HG02588 (cell line): ENCODE measurements around the gene TFF1.
A peak's percentile ranks its signal among the peaks of the same experiment; 100 is the strongest.
"Not testable (repeated sequence)": the region's sequence is repeated elsewhere in the genome, so short reads cannot be mapped to it uniquely, and the experiment has no call there.

Source experiments
- ATAC-seq: cut with Tn5 transposase; IDR thresholded peaks from one replicate; pipeline ENCODE4 v1.9.1; 2021; ENCODE audit warnings: mild to moderate bottlenecking, moderate library complexity; ENCODE audit not compliant: unreplicated experiment

Gene TFF1

GRCh38 chr21:42366292-42367010, at the start of gene TFF1:
Gene TFF1, minus strand, starts transcription at chr21:42366535. Its CDS starts 40 bp downstream, at chr21:42366495.
- no peak for ATAC-seq

- peak; percentile 81 for ATAC-seq
These were observed 48.8 kb upstream of the TFF1 start for GRCh38 chr21:42414928-42415769.

GRCh38 chr21:42414553-42414927, 48.2 kb upstream of the TFF1 start:
- ATAC-seq: no peak

DNA sequence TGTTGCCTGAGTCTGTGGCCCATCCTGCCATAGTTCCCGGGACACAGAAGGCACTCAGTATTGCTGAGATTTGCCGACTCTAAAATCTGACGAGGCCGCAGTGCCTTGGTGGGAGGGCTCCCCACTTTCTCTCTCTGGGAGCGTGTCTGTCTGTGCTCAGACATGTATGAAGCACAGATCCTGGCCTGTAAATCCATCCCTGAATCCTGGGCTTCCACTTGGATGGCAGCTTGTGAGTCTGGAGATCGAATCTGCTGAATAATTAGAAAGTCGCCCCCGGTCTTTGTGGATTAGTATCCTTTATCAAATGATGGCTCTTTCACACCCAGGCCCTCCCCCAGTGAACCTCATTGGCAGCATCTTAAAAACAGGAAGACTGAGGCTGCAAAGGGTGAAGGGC, 47.7 kb upstream of the TFF1 start:
- ATAC-seq: no peak

DNA sequence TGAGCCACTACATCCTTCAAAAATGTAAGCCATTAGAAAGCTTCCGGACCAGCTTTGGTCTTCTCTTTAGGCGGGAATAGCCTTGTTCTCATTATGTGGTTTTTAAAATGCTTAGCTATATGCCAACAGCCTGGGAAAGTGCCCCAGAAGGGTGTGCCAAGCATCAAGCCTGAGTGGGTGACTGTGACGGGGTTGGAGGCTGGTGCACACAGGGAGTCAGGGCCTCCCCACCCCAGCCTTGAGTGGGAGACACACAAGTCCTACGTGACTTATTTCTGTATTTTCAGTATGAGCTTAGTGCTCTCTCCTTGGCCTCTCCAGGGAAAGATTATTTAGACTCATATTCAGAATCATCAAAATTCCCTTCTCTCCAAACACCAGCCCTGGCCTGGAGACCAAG, 47.2 kb upstream of the TFF1 start:
- ATAC-seq: no peak

DNA sequence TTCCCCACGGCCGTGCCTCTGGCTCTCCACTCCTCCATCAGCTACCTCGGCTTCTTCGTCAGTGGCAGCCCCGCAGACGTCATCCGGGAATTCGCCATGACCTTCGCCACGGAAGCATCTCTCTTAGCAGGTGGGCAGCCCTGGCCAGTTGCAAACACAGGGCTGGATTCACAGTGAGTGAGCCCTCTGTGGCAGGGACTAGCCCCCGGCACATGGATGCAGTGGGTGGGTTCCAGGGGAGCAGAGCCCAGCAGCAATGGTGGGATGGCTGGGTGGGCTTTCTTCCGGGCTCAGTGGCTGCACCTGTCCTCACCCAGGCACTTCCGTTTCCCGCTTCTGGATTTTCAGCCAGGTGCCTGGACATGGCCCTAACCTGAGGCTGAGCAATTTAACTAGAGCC, 46.8 kb upstream of the TFF1 start:
- ATAC-seq: no peak

DNA sequence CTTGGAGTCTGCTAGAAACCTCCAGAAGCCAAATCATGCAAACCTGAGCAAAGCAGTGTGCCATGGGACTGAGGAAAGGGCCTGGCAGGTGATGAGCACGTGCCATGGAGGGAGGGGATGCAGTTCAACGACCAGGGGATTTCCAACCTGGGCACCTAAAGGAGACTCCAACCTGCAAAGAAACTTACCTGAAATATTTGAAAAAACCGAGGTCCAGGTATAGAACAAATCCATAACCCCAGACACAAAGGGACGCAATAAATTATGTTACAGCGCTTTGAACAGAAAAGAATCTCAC, 46.2 kb upstream of the TFF1 start:
- no peak for ATAC-seq

DNA sequence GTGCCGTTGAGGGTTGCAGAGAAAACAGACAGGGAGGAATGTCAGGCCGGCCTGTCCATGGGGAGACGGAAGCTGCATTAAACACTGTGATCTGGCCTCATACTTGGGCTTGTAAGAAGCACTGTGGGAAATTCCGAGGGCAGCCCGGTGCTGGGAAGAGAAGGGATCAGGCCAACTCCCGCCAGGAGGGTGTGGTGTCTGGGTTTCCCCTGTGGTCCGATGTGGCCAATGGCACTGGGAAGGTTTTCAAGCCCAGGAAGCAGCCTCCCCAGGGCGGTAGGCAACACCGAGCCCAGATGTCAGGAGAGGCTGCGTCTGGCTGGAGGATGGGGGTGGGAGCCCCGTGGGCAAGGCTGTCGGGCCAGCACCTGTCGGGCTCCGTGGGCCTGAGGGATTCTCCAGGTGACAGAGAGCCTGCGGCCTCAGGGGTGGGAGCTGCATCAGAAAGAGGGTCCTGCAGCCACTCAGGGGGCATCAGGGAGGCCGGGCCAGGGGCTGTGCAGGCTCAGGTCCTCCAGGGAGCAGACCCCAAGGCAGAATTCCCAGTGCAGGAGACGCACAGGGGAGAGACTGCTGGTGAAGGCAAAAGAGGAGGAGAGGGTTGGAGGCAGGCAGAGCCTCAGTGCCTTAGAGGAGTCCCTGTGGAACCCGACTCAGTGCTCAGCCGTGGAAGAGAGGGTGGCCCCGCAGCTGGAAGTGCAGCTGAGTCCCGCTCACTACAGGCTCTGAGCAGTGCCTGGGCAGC, 45.7 kb upstream of the TFF1 start:
- no peak for ATAC-seq

GRCh38 chr21:42411197-42411869, 45.0 kb upstream of the TFF1 start:
- ATAC-seq: no peak

DNA sequence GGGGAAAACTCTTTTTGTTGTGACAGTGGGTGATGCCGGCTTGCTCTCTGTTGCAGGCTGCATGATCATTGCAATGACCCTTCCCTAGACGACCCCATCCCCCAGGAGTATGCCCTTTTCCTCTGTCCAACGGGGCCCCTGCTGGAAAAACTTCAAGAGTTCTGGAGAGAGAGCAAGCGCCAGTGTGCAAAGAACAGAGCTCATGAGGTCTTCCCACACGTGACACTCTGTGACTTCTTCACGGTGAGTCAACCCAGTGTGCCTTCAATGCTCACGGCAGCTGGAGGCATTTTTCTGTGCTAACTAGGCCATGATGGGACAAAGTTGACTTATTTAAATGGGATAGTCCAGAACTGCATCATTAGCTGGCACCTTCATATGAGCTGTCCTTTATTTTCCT, 43.0 kb upstream of the TFF1 start:
- no peak for ATAC-seq

DNA sequence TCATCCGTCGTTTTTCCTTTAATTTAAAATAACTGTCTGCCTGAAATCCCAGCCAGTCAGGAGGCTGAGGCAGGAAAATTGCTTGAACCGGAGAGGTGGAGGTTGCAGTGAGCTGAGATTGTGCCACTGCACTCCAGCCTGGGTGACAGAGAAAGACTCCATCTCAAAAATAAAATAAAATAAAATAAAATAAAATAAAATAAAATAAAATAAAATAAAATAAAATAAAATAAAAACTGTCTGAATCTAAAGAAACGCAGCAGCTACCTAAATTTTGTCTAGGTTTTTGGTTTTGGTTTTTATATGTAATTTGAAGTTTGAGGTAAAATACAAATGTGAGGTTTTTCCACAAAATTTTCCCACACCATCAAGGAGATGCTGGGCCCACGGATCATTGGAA, 42.4 kb upstream of the TFF1 start:
- ATAC-seq: not testable (repeated sequence)

DNA sequence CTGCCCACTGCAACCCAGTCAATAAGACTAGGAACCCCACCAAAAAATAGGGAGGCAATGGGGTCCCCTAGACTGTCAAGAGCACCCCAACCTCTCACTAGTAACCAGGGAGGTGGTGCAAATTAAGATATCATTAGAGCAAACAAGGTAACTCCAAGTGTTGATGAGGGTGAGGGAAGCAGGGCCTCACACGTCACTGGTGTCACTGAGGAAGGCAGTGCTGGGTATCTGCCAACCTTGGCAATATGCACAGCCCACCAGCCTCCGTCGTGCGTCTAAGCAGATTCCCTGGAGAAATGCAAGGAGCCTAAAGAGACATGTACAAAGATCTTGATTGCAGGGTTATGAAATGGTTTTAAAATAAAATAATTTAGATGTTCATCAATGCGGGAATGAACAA, 41.1 kb upstream of the TFF1 start:
- ATAC-seq: no peak

DNA sequence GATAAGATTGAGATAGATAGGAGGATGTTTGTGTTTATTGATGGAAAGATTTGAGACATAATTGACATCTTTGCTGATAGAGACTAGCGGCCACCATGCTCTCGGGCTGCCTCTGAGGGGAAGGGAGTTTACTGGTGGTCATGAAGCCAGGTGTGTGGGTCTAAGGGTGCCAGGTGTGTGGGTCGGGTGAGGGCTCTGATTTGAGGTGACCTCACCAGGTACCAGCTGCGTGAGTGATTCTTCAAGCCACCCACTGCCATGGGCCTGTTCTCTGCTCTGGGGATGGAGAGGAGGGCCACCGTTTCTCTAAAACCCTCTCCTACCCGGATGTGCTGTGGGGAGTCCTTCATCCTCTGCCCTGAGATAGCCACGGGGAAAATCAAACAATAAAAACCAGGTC, 40.5 kb upstream of the TFF1 start:
- ATAC-seq: no peak

DNA sequence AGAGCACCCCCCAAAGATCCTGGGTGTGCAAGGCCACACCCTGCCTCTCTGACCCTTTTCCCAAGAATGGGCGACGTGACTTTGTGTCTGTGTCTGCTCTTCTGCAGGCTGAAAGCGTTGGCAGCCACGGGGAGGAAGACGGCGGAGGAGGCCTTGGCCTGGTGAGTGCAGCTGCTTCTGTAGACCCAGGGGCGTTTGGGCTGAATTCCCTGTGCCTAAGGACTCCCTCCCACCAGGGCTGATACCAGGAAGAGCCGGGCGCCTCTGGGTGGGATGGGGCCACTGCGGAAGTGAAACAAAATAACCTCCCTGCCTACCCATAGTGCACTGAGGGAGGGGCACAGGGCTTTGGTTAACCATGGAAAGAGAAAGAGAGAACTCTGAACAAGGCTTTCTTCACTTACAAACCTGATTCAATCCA, 39.9 kb upstream of the TFF1 start:
- ATAC-seq: no peak

- ATAC-seq: no peak
These were observed 39.0 kb upstream of the TFF1 start for GRCh38 chr21:42405064-42406013.

- no peak for ATAC-seq
These were observed 38.2 kb upstream of the TFF1 start for GRCh38 chr21:42404539-42404938.

DNA sequence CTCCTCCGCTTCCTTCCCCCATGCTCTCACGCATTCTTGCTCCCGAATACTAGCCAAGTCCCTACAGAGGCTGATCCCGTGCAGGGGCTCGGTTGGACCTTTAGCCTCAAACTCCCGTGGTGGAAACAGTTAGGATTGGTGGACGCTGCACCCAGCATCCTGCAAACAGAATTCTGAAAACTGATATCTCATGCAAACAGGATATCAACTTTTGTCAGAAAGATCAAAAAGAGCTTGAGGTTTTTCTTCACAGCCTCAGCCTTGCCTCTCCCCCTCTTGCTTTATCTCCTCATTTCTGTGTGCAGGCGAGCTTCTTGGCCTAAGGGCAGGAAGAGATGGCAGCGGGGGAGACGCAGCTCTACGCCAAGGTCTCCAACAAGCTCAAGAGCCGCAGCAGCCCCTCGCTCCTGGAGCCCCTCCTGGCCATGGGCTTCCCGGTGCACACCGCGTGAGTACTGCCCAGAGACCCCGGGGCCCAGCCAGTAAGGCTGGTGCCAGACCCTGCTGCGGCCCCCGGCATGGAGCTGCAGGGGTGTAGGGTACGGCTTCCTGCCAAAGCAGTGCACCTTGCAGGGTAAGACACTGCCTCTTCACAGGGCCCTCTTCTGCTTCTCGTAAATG, 37.4 kb upstream of the TFF1 start, which contains the start of gene UBASH3A:
TSS of gene UBASH3A (plus strand) at position 292 of the 621 bp plus-strand sequence. CDS start at position 336, 44 bp downstream.
- ATAC-seq: no peak

- no peak for ATAC-seq
These were observed 35.5 kb upstream of the TFF1 start for GRCh38 chr21:42401820-42402251.

GRCh38 chr21:42401154-42401553, 34.8 kb upstream of the TFF1 start:
- no peak for ATAC-seq

DNA sequence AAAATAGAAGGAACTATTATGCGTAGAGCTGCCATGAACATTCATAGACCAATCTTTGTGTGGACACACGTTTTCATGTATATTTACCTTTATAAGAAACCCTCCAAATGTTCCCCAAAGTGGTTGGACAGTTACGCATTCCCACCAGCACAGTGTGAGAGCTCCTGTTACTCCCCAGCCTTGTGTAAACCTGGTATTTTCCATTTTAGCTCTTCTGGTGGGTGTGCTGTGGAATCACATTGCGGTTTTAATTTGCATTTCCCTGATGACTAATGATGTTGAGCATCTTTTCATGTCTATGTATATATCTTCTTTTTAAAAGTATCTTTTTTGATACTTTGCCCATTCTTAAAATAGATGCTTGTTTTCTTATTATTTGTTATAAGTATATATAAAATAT, 34.2 kb upstream of the TFF1 start:
- no peak for ATAC-seq
